Mesenchymal stem cell (in vitro differentiated cells and primary cell): Measurements from ENCODE around the gene MRPL28. TPM values are rescaled to one million over a fixed set of nuclear protein-coding genes. Genes with fewer than 3 reads are reported as not detected.
"Not testable (repeated sequence)": the region's sequence is repeated elsewhere in the genome, so short reads cannot be mapped to it uniquely, and the experiment has no call there.

Experiments used
- DNase-seq: peaks from one replicate; pipeline ENCODE4 v3.0.0-alpha.2; 2013
- H2AFZ ChIP-seq: one replicate; pipeline ENCODE4 v1.6.1; 2013; ENCODE audit warnings: low read depth, mild to moderate bottlenecking, control low read depth, inconsistent platforms, low read length, moderate library complexity
- H2AK5ac ChIP-seq: 2 replicates; pipeline ENCODE4 v1.6.1; 2013; ENCODE audit warnings: low read length, moderate library complexity, mild to moderate bottlenecking, inconsistent platforms; ENCODE audit not compliant: severe bottlenecking
- H2BK120ac ChIP-seq: one replicate; pipeline ENCODE4 v1.6.1; 2013; ENCODE audit warnings: low read depth, mild to moderate bottlenecking, inconsistent platforms, low read length, moderate library complexity
- H2BK12ac ChIP-seq, 2 experiments: one replicate each; pipeline ENCODE4 v1.6.1; 2013; ENCODE audit warnings: inconsistent platforms in 2 of 2, low read length in 2 of 2, mild to moderate bottlenecking in 2 of 2, moderate library complexity in 2 of 2, control low read depth in 1 of 2
- H2BK15ac ChIP-seq: one replicate; pipeline ENCODE4 v1.6.1; 2013; ENCODE audit warnings: mild to moderate bottlenecking, low read depth, inconsistent platforms; ENCODE audit not compliant: poor library complexity, severe bottlenecking
- H2BK5ac ChIP-seq: 2 replicates; pipeline ENCODE4 v1.6.1; 2013; ENCODE audit warnings: low read depth, mild to moderate bottlenecking, low read length, control low read depth, inconsistent platforms; ENCODE audit not compliant: poor library complexity, severe bottlenecking
- H3K14ac ChIP-seq, 2 experiments: one replicate each; pipeline ENCODE4 v1.6.1; 2013; ENCODE audit warnings: inconsistent platforms in 2 of 2, low read length in 2 of 2, control low read depth in 1 of 2, mild to moderate bottlenecking in 1 of 2, moderate library complexity in 1 of 2
- H3K18ac ChIP-seq, 2 experiments: one replicate each; pipeline ENCODE4 v1.6.1; 2013; ENCODE audit warnings: inconsistent platforms in 2 of 2, low read length in 2 of 2, control low read depth in 1 of 2, low read depth in 1 of 2, mild to moderate bottlenecking in 1 of 2
- H3K23ac ChIP-seq, 2 experiments: one replicate each; pipeline ENCODE4 v1.6.1; 2013; ENCODE audit warnings: inconsistent platforms in 2 of 2, low read length in 2 of 2, mild to moderate bottlenecking in 2 of 2, moderate library complexity in 2 of 2, control low read depth in 1 of 2
- H3K27ac ChIP-seq: 2 replicates; pipeline ENCODE4 v1.5.1; 2013; ENCODE audit warnings: mild to moderate bottlenecking, moderate library complexity, low read length, control low read depth, inconsistent platforms; ENCODE audit not compliant: poor library complexity, severe bottlenecking
- H3K27me3 ChIP-seq, 2 experiments: 2 replicates each; pipeline versions ENCODE4 v1.6.1 to v1.7.0; 2013; ENCODE audit warnings: low read length in 2 of 2, mild to moderate bottlenecking in 2 of 2, moderate library complexity in 2 of 2, control low read depth in 1 of 2, inconsistent platforms in 1 of 2; ENCODE audit not compliant: control insufficient read depth in 1 of 2, insufficient read depth in 1 of 2
- H3K36me3 ChIP-seq, 2 experiments: 2 replicates each; pipeline versions ENCODE4 v1.6.1 to v1.7.0; 2013; ENCODE audit warnings: low read length in 2 of 2, control low read depth in 1 of 2, inconsistent platforms in 1 of 2, low read depth in 1 of 2, mild to moderate bottlenecking in 1 of 2; ENCODE audit not compliant: insufficient read depth in 2 of 2, control insufficient read depth in 1 of 2
- H3K4ac ChIP-seq, 2 experiments: one replicate each; pipeline ENCODE4 v1.6.1; 2013; ENCODE audit warnings: inconsistent platforms in 2 of 2, low read length in 2 of 2, mild to moderate bottlenecking in 2 of 2, moderate library complexity in 2 of 2, control low read depth in 1 of 2, low read depth in 1 of 2
- H3K4me1 ChIP-seq: 2 replicates; pipeline ENCODE4 v1.6.1; 2013; ENCODE audit warnings: low read depth, low read length, control low read depth; ENCODE audit not compliant: control insufficient read depth, insufficient read depth
- H3K4me2 ChIP-seq: 2 replicates; pipeline ENCODE4 v1.6.1; 2013; ENCODE audit warnings: low read length, mild to moderate bottlenecking, inconsistent platforms; ENCODE audit not compliant: poor library complexity, severe bottlenecking
- H3K4me3 ChIP-seq, 2 experiments: 2 replicates each; pipeline versions ENCODE4 v1.5.1 to v1.7.0; 2013; ENCODE audit warnings: low read length in 2 of 2, mild to moderate bottlenecking in 2 of 2, control low read depth in 1 of 2, low read depth in 1 of 2; ENCODE audit not compliant: insufficient read depth in 1 of 2
- H3K79me1 ChIP-seq: replicated peaks from 2 replicates; pipeline ENCODE4 v1.6.1; 2013; ENCODE audit warnings: mild to moderate bottlenecking, control low read depth, low read length, inconsistent platforms; ENCODE audit not compliant: poor library complexity, severe bottlenecking
- H3K9ac ChIP-seq: 2 replicates; pipeline ENCODE4 v1.7.0; 2013; ENCODE audit warnings: mild to moderate bottlenecking, low read length, moderate library complexity
- H3K9me3 ChIP-seq: 2 replicates; pipeline ENCODE4 v1.7.0; 2013; ENCODE audit warnings: mild to moderate bottlenecking, low read length; ENCODE audit not compliant: control insufficient read depth
- H4K8ac ChIP-seq: one replicate; pipeline ENCODE4 v1.6.1; 2013; ENCODE audit warnings: inconsistent platforms, mild to moderate bottlenecking, low read length, moderate library complexity
- H4K91ac ChIP-seq: one replicate; pipeline ENCODE4 v1.6.1; 2013; ENCODE audit warnings: mild to moderate bottlenecking, low read length, inconsistent platforms
- WGBS: methylation state at CpG from one replicate; pipeline ENCODE4 v1.1.7; 2013; ENCODE audit warnings: mixed read lengths; 5-methylcytosine and 5-hydroxymethylcytosine counted together
- polyA plus RNA-seq, 2 experiments: library from polyadenylated mRNA; stranded (reverse); fragments of 200-250 nt; gene quantifications; one replicate each; pipeline ENCODE4 v1.2.3, GENCODE V29; 2013

The MRPL28 gene
- 82.6 TPM for polyA plus RNA-seq (2013, experiment 1 of 2)
- 81.5 TPM for polyA plus RNA-seq (2013, experiment 2 of 2)

- peak within 1 kb of the TSS; percentile 55 for H4K91ac ChIP-seq
- H3K4me1 ChIP-seq: peaks cover 21% of the 10 kb centered on the region
- no peaks in the 10 kb centered on the region for H3K9me3 ChIP-seq
- H3K79me1 ChIP-seq: peaks cover 18% of the 10 kb centered on the region
- H2BK120ac ChIP-seq: no peak within 1 kb of the TSS
- H3K4me3 ChIP-seq: peak within 1 kb of the TSS; percentile 53 to 75
- H2BK5ac ChIP-seq: no peak within 1 kb of the TSS
- H4K8ac ChIP-seq: peak within 1 kb of the TSS; percentile 59
- H3K27me3 ChIP-seq: no peaks in the 10 kb centered on the region
- H2BK12ac ChIP-seq: peak within 1 kb of the TSS in 1 of 2 experiments; percentile 3
- no peak within 1 kb of the TSS for H2BK15ac ChIP-seq
- peak within 1 kb of the TSS; percentile 59 for H2AK5ac ChIP-seq
- peak within 1 kb of the TSS; percentile 66 for H3K4me2 ChIP-seq
- peak within 1 kb of the TSS in 1 of 2 experiments; percentile 9 for H3K23ac ChIP-seq
- WGBS: 0% methylated on average over 19 of the region's 30 CpGs
- H3K9ac ChIP-seq: peak within 1 kb of the TSS; percentile 80
- peak; percentile 95 for DNase-seq
- no peak within 1 kb of the TSS for H2AFZ ChIP-seq
- peak within 1 kb of the TSS in 1 of 2 experiments; percentile 83 for H3K14ac ChIP-seq
- H3K18ac ChIP-seq: no peak within 1 kb of the TSS
- peaks cover 67 to 83% of the 10 kb centered on the region in 2 experiments for H3K36me3 ChIP-seq
- peak within 1 kb of the TSS; percentile 56 to 76 for H3K4ac ChIP-seq
- peak within 1 kb of the TSS; percentile 16 for H3K27ac ChIP-seq
Measured at GRCh38 chr16:370443-370842, at the start of gene MRPL28. MRPL28 (minus strand) TSS chr16:370538; CDS start chr16:370218, 320 bp downstream.

- not testable (repeated sequence) for H3K4ac ChIP-seq, H2BK15ac ChIP-seq, H3K9me3 ChIP-seq, H3K4me1 ChIP-seq, H3K4me2 ChIP-seq, H3K14ac ChIP-seq, H3K23ac ChIP-seq, H3K27ac ChIP-seq, H4K91ac ChIP-seq, DNase-seq, H3K27me3 ChIP-seq, H2BK5ac ChIP-seq, H3K9ac ChIP-seq, H3K79me1 ChIP-seq, H2BK120ac ChIP-seq, H4K8ac ChIP-seq, H3K4me3 ChIP-seq, H2AK5ac ChIP-seq, H2BK12ac ChIP-seq, H2AFZ ChIP-seq, H3K18ac ChIP-seq
- H3K36me3 ChIP-seq: peaks cover 17 to 19% of the 10 kb centered on the region in 2 experiments
- 88% methylated on average over 3 of the region's 3 CpGs for WGBS
Measured at GRCh38 chr16:415170-415498, 44.8 kb upstream of the MRPL28 start.

- H3K14ac ChIP-seq: no peak overlapping the region
- H3K23ac ChIP-seq: no peak overlapping the region
- H3K18ac ChIP-seq: no peak overlapping the region
- H3K27ac ChIP-seq: no peak overlapping the region
- no peak overlapping the region for H2BK15ac ChIP-seq
- H4K8ac ChIP-seq: no peak overlapping the region
- H3K9me3 ChIP-seq: no peaks in the 10 kb centered on the region
- no peak overlapping the region for H3K4me2 ChIP-seq
- peaks cover 21 to 24% of the 10 kb centered on the region in 2 experiments for H3K36me3 ChIP-seq
- H3K79me1 ChIP-seq: no peaks in the 10 kb centered on the region
- no peak overlapping the region for H2AFZ ChIP-seq
- no peak overlapping the region for H2BK5ac ChIP-seq
- no peak overlapping the region for H2BK120ac ChIP-seq
- H3K4ac ChIP-seq: no peak overlapping the region
- H3K4me3 ChIP-seq: no peak overlapping the region
- no peak overlapping the region for H2AK5ac ChIP-seq
- DNase-seq: no peak
- 95% methylated on average over 21 of the region's 21 CpGs for WGBS
- H2BK12ac ChIP-seq: no peak overlapping the region
- no peak overlapping the region for H4K91ac ChIP-seq
- no peaks in the 10 kb centered on the region for H3K27me3 ChIP-seq
- no peak overlapping the region for H3K9ac ChIP-seq
- peaks cover 6% of the 10 kb centered on the region for H3K4me1 ChIP-seq
Measured at GRCh38 chr16:414395-415169, 44.2 kb upstream of the MRPL28 start.

- no peaks in the 10 kb centered on the region for H3K79me1 ChIP-seq
- H3K27ac ChIP-seq: no peak overlapping the region
- DNase-seq: no peak
- H2BK5ac ChIP-seq: no peak overlapping the region
- no peak overlapping the region for H2AFZ ChIP-seq
- H3K4me3 ChIP-seq: no peak overlapping the region
- H2BK120ac ChIP-seq: no peak overlapping the region
- no peak overlapping the region for H3K14ac ChIP-seq
- H3K9me3 ChIP-seq: no peaks in the 10 kb centered on the region
- H2BK12ac ChIP-seq: no peak overlapping the region
- H3K9ac ChIP-seq: no peak overlapping the region
- H3K18ac ChIP-seq: no peak overlapping the region
- no peak overlapping the region for H2AK5ac ChIP-seq
- H3K4me2 ChIP-seq: no peak overlapping the region
- no peak overlapping the region for H2BK15ac ChIP-seq
- 97% methylated on average over 26 of the region's 26 CpGs for WGBS
- no peaks in the 10 kb centered on the region for H3K27me3 ChIP-seq
- H4K8ac ChIP-seq: no peak overlapping the region
- peaks cover 6% of the 10 kb centered on the region for H3K4me1 ChIP-seq
- H3K23ac ChIP-seq: no peak overlapping the region
- peaks cover 24 to 33% of the 10 kb centered on the region in 2 experiments for H3K36me3 ChIP-seq
- no peak overlapping the region for H3K4ac ChIP-seq
- H4K91ac ChIP-seq: no peak overlapping the region
Measured at GRCh38 chr16:411576-412265, 41.4 kb upstream of the MRPL28 start.
